Measurements from ENCODE around the gene TLE1.
"Not testable (repeated sequence)": the region's sequence is repeated elsewhere in the genome, so short reads cannot be mapped to it uniquely, and the experiment has no call there.

Gene TLE1

DNA sequence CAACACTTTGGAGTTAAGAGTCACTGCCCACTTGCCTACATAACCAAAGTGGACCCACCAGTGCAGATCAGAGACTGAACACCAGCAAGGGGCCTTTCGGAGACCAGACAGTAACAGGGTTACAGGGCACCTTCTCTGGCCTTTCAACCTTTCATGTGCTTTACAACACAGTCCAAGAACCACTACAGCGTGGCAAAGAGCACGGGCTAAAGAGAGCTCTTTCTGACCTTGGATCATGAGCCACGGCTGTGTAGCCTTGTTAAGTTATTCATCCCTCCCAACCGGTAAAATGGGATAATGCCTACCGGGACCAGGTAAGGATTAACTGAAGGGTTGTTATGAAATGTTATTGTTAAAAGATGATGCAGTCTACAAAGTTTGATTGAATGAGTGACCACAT, 75.0 kb downstream of the TLE1 start:
- Histone ChIP-seq H3K4me1 (ENCODE audit: insufficient read depth, low read length) (peaks cover 5% of the 10 kb centered on the region), H3K36me3 (ENCODE audit: insufficient read depth, low read length) (peaks cover 32% of the 10 kb centered on the region)

DNA sequence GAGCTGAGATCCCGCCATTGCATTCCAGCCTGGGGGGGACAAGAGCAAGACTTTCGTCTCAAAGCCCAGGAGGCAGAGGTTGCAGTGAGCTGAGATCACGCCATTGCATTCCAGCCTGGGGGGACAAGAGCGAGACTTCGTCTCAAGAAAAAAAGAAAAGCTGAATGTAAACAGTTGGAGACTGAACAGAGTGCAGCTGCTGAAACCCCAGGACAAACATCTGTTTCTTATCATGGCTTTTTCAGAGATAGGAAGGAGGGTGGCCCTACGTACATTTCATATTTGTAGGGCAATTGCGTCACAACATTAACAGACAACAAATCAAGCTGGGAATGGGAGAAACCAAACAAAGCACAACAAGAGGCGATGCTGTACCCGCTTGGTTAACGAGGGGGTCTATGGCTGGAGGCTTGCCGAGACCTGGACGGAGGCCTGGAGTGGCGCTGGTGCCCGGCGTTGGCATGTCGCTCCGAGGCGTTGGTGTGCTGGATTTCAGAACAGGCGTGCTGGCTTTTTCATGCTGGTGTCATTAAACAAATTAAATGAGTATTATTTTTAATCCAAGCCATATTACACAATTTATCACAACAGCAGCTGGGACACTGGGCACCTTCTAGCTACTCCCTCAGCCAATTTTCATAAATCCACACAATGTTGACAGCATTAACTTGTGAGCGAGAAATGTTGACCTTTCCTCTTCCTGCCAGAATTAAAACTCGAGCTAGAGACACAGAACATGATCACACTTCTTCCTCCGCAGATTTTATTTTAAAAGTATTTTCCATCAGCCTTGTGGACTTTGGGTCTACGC, 76.1 kb downstream of the TLE1 start:
- peaks cover 5% of the 10 kb centered on the region for H3K4me1 ChIP-seq (ENCODE audit: insufficient read depth, low read length)
- H3K9me3 ChIP-seq (ENCODE audit: control insufficient read depth, insufficient read depth, low read length): no peaks in the 10 kb centered on the region
- H3K36me3 ChIP-seq (ENCODE audit: insufficient read depth, low read length): peaks cover 35% of the 10 kb centered on the region
- H3K9ac ChIP-seq (ENCODE audit: low read depth, low read length): no peak overlapping the region

More for the DNA sequence above, 75.0 kb downstream of the TLE1 start:
- Histone ChIP-seq H3K9me3 (ENCODE audit: control insufficient read depth, insufficient read depth, low read length) (no peaks in the 10 kb centered on the region), H3K9ac (ENCODE audit: low read depth, low read length) (no peak overlapping the region)

DNA sequence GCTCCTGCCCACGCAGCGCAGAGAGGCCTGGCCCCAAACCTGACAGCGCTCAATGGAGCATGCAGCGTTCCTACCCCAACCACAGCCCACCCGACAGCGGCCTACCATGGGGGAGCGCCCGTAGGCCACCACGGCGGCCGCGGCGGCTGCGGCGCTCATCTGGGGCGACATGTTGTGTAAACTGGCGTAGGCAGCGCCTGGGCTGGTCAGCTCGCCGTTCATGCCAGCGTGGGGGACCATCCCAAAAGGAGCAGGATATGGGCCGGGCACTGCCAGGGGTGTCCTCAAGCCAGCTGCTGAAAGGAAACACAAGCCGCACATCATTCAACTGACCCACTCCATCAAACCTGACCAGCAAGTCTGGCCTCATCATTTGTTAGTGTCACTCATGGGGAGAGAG, 77.7 kb downstream of the TLE1 start:
- H3K9ac ChIP-seq (ENCODE audit: low read depth, low read length): no peak overlapping the region
- no peaks in the 10 kb centered on the region for H3K9me3 ChIP-seq (ENCODE audit: control insufficient read depth, insufficient read depth, low read length)
- peaks cover 34% of the 10 kb centered on the region for H3K36me3 ChIP-seq (ENCODE audit: insufficient read depth, low read length)
- H3K4me1 ChIP-seq (ENCODE audit: insufficient read depth, low read length): peaks cover 5% of the 10 kb centered on the region

DNA sequence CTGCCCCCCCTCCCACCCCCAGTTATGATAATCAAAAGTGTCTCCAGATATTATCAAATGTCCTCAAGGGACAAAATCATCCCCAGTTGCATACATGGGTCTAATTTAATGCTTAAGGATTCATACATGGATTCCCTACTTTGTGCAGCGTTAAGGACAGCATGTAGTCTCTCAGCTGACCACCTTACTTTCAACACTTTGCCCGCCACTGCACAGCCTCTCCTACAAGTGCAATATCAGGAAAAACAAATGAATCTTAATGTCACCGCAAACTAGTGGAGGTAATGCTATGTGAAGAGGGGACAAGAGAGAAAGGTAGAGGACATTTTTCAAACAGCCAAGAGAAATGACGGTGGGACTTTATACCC, 78.6 kb downstream of the TLE1 start:
- H3K4me1 ChIP-seq (ENCODE audit: insufficient read depth, low read length): peaks cover 5% of the 10 kb centered on the region
- H3K36me3 ChIP-seq (ENCODE audit: insufficient read depth, low read length): peaks cover 30% of the 10 kb centered on the region
- H3K9me3 ChIP-seq (ENCODE audit: control insufficient read depth, insufficient read depth, low read length): no peaks in the 10 kb centered on the region
- no peak overlapping the region for H3K9ac ChIP-seq (ENCODE audit: low read depth, low read length)

DNA sequence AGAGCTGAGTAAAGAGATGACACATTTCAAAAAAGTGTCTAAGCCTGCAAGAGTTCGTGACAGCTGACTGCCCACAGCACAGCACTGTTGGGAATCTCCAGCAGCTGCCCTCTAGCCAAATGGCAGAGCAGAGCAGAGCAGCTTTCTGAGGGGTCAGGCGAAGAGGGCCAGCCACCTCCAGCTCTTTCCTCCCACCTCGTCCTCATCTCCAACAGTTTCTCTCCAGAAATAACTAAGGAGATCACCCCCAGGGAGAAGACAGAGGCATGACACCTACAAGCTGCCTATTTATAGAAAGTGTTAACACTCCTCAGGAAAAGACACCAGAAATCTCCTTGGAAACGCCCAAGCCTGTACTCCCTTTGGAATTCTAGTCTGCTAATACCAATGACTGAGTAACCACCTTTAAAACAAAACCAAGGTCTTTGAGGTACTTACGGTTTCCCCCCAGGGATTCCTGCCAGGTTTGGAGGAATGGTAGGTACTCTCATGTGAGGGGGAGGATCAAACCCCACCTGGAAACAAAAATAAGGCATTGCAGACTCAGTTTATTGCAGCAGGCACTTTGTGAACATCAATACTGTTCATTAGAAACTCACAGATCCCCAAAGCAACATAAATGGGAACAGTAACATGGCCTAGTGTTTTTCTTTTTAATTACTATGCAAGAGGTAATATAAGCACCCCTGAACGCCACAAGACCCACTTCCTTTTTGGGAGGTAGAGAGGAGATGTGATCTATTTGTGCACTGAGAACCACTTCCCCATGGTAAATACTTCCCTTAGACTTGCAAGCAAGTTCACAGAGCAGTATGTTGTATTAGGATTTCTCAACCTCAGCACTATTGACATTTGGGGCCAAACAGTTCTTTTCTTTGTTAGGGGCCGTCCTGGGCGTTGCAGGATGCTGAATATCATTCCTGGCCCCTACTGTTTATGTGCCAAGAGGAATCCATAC, 79.3 kb downstream of the TLE1 start:
- peaks cover 5% of the 10 kb centered on the region for H3K4me1 ChIP-seq (ENCODE audit: insufficient read depth, low read length)
- H3K36me3 ChIP-seq (ENCODE audit: insufficient read depth, low read length): peaks cover 28% of the 10 kb centered on the region
- H3K9me3 ChIP-seq (ENCODE audit: control insufficient read depth, insufficient read depth, low read length): no peaks in the 10 kb centered on the region
- no peak overlapping the region for H3K9ac ChIP-seq (ENCODE audit: low read depth, low read length)

DNA sequence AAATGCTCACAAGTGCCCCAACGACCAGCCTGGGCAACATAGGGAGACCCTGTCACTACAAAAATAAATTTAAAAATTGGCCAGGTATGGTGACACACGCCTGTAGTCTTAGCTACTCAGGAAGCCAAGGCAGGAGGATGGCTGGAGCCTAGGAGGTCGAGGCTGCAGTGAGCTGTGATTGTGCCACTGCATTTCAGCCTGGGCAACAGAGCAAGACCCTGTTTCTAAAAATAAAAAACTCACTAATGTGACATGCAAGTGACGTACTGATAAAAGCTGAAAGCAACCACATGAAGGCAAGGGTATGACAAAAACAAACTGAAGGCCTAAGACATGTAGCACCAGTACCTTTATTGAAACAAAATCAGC, 81.1 kb downstream of the TLE1 start:
- peaks cover 5% of the 10 kb centered on the region for H3K4me1 ChIP-seq (ENCODE audit: insufficient read depth, low read length)
- H3K9me3 ChIP-seq (ENCODE audit: control insufficient read depth, insufficient read depth, low read length): no peaks in the 10 kb centered on the region
- H3K9ac ChIP-seq (ENCODE audit: low read depth, low read length): no peak overlapping the region
- peaks cover 22% of the 10 kb centered on the region for H3K36me3 ChIP-seq (ENCODE audit: insufficient read depth, low read length)

DNA sequence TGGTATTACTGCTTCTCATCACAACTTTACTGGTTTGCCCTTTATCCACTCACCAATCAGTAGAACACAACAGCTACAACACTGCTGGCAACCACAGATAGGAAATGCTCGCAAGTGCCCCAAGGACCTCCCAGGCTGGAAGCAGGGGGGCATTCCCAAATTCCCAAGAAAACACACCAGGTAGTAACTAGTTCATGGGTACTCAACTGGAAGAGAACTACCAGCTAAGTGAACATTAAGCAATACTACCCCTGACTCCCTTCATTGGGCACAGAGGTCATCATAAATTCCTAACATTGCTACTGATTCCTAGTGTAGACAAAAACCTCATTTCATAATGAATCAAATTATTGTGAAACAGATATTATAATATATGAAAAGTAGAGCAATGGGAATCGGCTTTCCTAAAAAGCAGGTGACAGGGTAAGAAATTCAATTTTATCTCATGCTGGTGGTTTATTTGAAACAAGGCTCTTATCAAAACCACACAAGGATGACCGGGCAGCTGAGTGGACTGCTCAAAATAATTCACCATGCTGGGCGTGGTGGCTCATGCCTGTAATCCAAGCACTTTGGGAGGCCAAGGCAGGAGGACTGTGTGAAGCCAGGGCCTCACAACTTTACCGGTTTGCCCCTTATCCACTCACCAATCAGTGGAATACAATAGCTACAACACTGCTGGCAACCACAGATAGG, 81.6 kb downstream of the TLE1 start:
- Histone ChIP-seq H3K9ac (ENCODE audit: low read depth, low read length) (no peak overlapping the region), H3K36me3 (ENCODE audit: insufficient read depth, low read length) (peaks cover 21% of the 10 kb centered on the region), H3K4me1 (ENCODE audit: insufficient read depth, low read length) (peaks cover 5% of the 10 kb centered on the region), H3K9me3 (ENCODE audit: control insufficient read depth, insufficient read depth, low read length) (no peaks in the 10 kb centered on the region)

DNA sequence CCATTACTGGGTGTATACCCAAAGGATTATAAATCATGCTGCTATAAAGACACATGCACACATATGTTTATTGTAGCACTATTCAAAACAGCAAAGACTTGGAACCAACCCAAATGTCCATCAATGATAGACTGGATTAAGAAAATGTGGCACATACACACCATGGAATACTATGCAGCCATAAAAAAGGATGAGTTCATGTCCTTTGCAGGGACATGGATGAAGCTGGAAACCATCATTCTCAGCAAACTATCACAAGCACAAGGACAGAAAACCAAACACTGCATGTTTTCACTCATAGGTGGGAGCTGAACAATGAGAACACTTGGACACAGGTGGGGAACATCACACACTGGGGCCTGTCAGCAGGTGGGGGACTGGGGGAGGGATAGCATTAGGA, 83.1 kb downstream of the TLE1 start:
- peaks cover 15% of the 10 kb centered on the region for H3K4me1 ChIP-seq (ENCODE audit: insufficient read depth, low read length)
- H3K36me3 ChIP-seq (ENCODE audit: insufficient read depth, low read length): peaks cover 24% of the 10 kb centered on the region
- H3K9me3 ChIP-seq (ENCODE audit: control insufficient read depth, insufficient read depth, low read length); H3K9ac ChIP-seq (ENCODE audit: low read depth, low read length): not testable (repeated sequence)

DNA sequence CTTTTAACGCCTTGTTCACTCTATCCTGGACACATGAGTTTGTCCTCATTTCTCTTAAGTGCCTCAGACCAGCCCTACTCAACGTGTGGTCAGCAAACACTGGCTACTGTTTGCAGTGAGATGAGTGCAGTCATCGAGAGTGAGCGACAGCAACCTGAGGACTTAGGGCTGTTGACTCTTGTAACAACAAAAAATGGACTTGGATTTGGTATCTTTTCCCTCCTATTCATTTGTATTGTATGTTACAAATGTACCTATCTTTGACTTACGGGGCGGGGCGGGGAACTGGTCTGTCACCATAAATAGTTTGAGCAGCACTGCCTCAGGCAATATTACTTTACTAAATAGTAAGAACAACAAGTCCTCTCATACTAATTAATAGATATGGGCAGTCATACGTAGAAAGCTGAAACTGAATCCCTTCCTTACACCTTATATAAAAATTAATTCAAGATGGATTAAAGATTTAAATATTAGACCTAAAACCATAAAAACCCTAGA, 84.1 kb downstream of the TLE1 start:
- no peak overlapping the region for H3K9ac ChIP-seq (ENCODE audit: low read depth, low read length)
- H3K36me3 ChIP-seq (ENCODE audit: insufficient read depth, low read length): peaks cover 20% of the 10 kb centered on the region
- peaks cover 22% of the 10 kb centered on the region for H3K4me1 ChIP-seq (ENCODE audit: insufficient read depth, low read length)

DNA sequence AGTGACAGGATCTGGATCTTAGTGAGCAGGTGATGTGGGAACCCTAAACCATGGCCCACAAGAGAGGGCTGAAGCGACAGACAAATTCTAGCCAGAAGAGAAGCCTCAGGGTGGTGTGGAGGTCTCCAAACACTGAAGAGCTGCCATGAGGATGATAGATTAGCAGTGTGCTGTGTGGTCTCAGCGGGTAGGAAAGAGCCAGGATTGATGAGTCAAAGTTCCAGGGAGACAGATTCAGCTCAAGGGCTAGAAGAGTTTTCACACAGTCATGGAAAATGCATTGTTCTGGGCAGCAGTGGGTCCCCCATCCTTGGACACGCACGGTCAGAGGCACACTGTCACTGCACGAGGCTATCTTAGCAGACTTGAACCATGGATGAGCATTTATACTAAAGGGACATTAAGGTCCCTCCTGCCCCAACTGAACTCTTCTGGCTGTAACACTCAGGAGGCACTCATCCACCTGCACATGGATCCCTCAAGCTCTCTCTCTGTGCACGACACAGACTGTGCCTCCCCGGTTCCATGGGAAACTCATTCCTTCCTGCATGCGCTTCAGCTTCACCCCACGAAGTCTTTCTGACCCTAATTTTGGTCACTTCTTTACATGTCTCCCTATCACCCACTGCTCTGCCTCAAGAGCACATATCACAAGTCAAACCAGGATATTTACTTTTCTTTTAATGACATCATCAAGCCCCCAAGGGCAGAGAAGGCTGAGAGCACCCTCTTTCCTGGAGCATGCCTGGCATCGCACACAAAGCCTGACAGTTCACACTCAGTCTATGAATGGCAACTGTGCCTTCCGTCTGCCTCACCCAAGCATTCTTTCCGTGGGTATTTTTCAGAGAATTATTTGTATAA, 84.8 kb downstream of the TLE1 start:
- peaks cover 27% of the 10 kb centered on the region for H3K4me1 ChIP-seq (ENCODE audit: insufficient read depth, low read length)
- H3K9me3 ChIP-seq (ENCODE audit: control insufficient read depth, insufficient read depth, low read length): no peaks in the 10 kb centered on the region
- H3K36me3 ChIP-seq (ENCODE audit: insufficient read depth, low read length): peaks cover 13% of the 10 kb centered on the region
- no peak overlapping the region for H3K9ac ChIP-seq (ENCODE audit: low read depth, low read length)

More for the DNA sequence above, 84.1 kb downstream of the TLE1 start:
- H3K9me3 ChIP-seq (ENCODE audit: control insufficient read depth, insufficient read depth, low read length): no peaks in the 10 kb centered on the region

DNA sequence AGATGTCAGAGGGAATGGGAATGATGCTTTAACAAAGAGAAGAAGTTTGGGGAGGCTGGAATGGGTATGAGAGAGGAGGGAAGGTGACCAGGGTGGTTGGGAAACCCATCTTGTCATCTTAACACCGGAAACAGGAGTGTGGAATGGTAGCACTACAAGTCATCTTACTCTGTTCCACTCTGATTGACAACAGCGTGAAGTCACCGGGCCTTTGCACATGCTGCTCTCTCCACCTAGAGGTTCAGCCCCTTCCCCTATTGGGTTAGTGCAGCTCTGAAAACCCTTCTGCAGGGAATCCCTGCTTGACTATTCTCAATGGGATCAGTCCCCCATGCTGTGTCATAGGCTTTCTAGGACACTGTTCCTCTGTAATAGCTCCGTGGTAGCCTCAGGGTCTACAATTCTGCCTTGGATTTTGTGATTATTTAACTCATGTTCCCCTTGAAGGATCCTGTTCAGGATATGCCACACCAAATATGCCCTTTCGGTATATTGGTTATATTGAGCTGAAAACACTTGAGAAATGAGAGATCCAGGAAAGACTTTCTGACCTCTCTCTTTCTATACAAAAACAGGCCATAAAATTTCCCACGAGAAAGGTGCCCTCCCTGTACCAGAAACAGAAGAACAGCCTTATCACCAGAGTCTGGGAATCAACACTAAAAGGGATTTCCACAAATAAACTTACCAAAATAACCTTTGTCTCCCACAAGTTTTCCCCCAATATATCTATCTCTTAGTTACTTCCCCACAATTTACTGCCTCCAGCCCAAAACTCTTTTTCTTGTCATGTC, 86.3 kb downstream of the TLE1 start:
- Histone ChIP-seq H3K9ac (ENCODE audit: low read depth, low read length) (no peak overlapping the region), H3K4me1 (ENCODE audit: insufficient read depth, low read length) (peaks cover 27% of the 10 kb centered on the region), H3K36me3 (ENCODE audit: insufficient read depth, low read length) (peaks cover 9% of the 10 kb centered on the region; the same call in 1 of the 2 replicates), H3K9me3 (ENCODE audit: control insufficient read depth, insufficient read depth, low read length) (no peaks in the 10 kb centered on the region)

DNA sequence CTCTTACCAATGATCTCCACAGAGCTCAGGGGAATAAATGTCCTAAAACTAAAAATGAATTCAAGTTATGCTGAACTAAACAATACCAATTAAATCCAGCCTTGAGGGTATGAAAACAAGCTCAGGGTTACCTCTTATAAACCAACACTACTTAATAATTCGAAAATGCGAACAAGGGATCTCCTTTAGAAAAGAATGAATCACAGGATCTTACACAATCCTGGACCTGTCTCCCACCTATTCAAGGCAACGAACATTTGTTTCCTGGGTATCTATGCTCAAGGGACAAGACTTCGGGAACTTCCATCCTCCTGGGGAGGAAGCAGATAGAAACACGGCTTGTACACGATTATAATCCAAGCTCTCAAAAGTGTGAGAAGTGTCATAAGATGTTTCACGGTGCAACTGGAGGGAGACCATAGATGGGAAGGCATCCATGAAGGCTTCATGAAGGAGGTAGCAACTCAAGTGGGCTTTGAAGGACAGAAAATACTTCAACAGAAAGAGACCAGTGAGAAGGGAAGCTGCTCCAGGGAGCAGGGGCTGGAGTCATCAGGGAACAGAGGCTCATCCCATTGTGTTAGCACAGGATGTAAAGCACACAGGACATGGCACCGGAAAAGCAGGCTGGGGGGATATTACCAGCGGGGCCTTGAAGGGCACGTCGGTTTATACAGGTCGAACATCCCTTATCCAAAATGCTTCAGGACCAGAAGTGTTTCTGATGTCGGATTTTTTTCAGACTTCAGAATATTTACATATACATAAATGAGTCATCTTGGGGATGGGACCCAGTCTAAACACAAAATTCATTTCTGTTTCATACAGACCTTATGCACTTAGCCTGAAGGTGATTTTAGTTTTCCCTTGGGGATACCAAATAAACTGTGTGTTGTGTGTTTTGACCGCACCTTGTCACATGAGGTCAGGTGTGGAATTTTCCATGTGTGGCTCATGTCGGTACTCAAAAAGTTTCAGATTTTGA, 87.4 kb downstream of the TLE1 start:
- Histone ChIP-seq H3K36me3 (ENCODE audit: insufficient read depth, low read length) (peaks cover 9% of the 10 kb centered on the region; the same call in 1 of the 2 replicates), H3K4me1 (ENCODE audit: insufficient read depth, low read length) (peaks cover 39% of the 10 kb centered on the region), H3K9ac (ENCODE audit: low read depth, low read length) (no peak overlapping the region), H3K9me3 (ENCODE audit: control insufficient read depth, insufficient read depth, low read length) (no peaks in the 10 kb centered on the region)
